ENCODE measurements around the gene PREX1.

DNA sequence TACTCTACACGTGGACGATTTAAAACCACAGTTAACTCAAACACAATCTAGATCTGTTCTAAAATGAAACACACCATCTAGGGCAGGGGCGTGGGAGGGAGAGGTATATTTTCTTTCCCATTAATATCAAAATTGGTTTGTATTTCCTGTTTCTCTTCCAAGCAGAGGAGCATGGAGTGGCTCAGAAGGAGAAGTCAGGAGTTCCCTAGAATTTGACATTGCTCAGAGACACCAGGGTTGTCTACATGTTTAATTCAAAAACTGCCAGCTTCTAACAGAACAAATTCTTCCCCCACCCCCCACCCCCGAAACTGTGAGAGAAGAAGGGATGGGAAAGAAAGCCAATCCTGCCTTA lies 2.3 kb downstream of the PREX1 start:
- no peak for TF ChIP-seq POLR2A (IDR thresholded peaks at IDR 0.05)
- TF ChIP-seq, protein P1, sequence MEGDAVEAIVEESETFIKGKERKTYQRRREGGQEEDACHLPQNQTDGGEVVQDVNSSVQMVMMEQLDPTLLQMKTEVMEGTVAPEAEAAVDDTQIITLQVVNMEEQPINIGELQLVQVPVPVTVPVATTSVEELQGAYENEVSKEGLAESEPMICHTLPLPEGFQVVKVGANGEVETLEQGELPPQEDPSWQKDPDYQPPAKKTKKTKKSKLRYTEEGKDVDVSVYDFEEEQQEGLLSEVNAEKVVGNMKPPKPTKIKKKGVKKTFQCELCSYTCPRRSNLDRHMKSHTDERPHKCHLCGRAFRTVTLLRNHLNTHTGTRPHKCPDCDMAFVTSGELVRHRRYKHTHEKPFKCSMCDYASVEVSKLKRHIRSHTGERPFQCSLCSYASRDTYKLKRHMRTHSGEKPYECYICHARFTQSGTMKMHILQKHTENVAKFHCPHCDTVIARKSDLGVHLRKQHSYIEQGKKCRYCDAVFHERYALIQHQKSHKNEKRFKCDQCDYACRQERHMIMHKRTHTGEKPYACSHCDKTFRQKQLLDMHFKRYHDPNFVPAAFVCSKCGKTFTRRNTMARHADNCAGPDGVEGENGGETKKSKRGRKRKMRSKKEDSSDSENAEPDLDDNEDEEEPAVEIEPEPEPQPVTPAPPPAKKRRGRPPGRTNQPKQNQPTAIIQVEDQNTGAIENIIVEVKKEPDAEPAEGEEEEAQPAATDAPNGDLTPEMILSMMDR (IDR thresholded peaks at IDR 0.05): no peak
